IMR-90 (cell line): ENCODE results near the gene GAL3ST1. TPM values are rescaled to one million over a fixed set of nuclear protein-coding genes. Genes with fewer than 3 reads are reported as not detected.

Experiments used
- ATAC-seq: fragments of 200-7000 bp; cut with Tn5 transposase; 2 replicates; pipeline ENCODE4 v1.9.1; 2020; ENCODE audit warnings: low read depth, mild to moderate bottlenecking, moderate library complexity
- BruUV-seq: library from RNA; stranded (reverse); fragments of 400-500 nt; replicated peaks from 2 replicates; lab custom pipeline; 2021; lab: Mats Ljungman, UMichigan
- CTCF ChIA-PET: fragments of 300-600 bp; formaldehyde crosslinking; extraction: SDS; loops from one replicate; lab custom pipeline; 2021; ENCODE audit warnings: antibody characterized with exemption; lab: Yijun Ruan, JAX
- POLR2A ChIA-PET: fragments of 300-600 bp; sonication (Branson Sonifier 250); formaldehyde crosslinking; loops from one replicate; lab custom pipeline; 2022; ENCODE audit warnings: antibody characterized with exemption; ENCODE audit not compliant: unreplicated experiment; lab: Charles Lee
- DNase-seq: peaks from one replicate; pipeline ENCODE4 v3.0.0; 2013
- H2AFZ ChIP-seq: replicated peaks from 2 replicates; pipeline ENCODE3; 2013; ENCODE audit warnings: low read length, mild to moderate bottlenecking; ENCODE audit not compliant: poor library complexity
- H2AK5ac ChIP-seq: 2 replicates; pipeline ENCODE4 v1.6.1; 2013; ENCODE audit warnings: low read depth, low read length, inconsistent platforms
- H2AK9ac ChIP-seq: replicated peaks from 2 replicates; pipeline ENCODE3; 2013; ENCODE audit warnings: mild to moderate bottlenecking, low read depth, low read length, moderate library complexity; ENCODE audit not compliant: poor library complexity
- H2BK120ac ChIP-seq: 2 replicates; pipeline ENCODE4 v1.6.1; 2013; ENCODE audit warnings: low read depth, low read length, inconsistent platforms
- H2BK15ac ChIP-seq: 3 replicates; pipeline ENCODE4 v1.6.1; 2013; ENCODE audit warnings: low read depth, low read length, inconsistent platforms
- H2BK20ac ChIP-seq: 2 replicates; pipeline ENCODE4 v1.6.1; 2013; ENCODE audit warnings: low read depth, mild to moderate bottlenecking, inconsistent platforms, low read length, moderate library complexity
- H2BK5ac ChIP-seq: 2 replicates; pipeline ENCODE4 v1.6.1; 2013; ENCODE audit warnings: mild to moderate bottlenecking, low read depth, low read length, inconsistent platforms; ENCODE audit not compliant: poor library complexity, severe bottlenecking
- H3K14ac ChIP-seq: replicated peaks from 2 replicates; pipeline ENCODE4 v1.6.1; 2013; ENCODE audit warnings: low read depth, low read length, inconsistent platforms
- H3K18ac ChIP-seq: 2 replicates; pipeline ENCODE4 v1.6.1; 2013; ENCODE audit warnings: low read depth, low read length, control low read depth
- H3K23ac ChIP-seq: 2 replicates; pipeline ENCODE4 v1.6.1; 2013; ENCODE audit warnings: low read depth, low read length, inconsistent platforms
- H3K27ac ChIP-seq: 2 replicates; pipeline ENCODE4 v1.5.1; 2013; ENCODE audit warnings: mild to moderate bottlenecking, control low read depth, low read length; ENCODE audit not compliant: insufficient read depth
- H3K27me3 ChIP-seq: 2 replicates; pipeline ENCODE4 v1.6.1; 2013; ENCODE audit warnings: low read length; ENCODE audit not compliant: control insufficient read depth, insufficient read depth
- H3K36me3 ChIP-seq: 2 replicates; pipeline ENCODE4 v1.6.1; 2013; ENCODE audit warnings: low read length, mixed read lengths; ENCODE audit not compliant: control insufficient read depth, insufficient read depth
- H3K4ac ChIP-seq: 2 replicates; pipeline ENCODE4 v1.6.1; 2013; ENCODE audit warnings: low read depth, low read length, inconsistent platforms
- H3K4me1 ChIP-seq: 2 replicates; pipeline ENCODE4 v1.6.1; 2013; ENCODE audit warnings: low read length, mixed read lengths; ENCODE audit not compliant: control insufficient read depth, insufficient read depth
- H3K4me2 ChIP-seq: 2 replicates; pipeline ENCODE4 v1.6.1; 2013; ENCODE audit warnings: low read depth, mild to moderate bottlenecking, control low read depth, low read length, moderate library complexity
- H3K4me3 ChIP-seq: 2 replicates; pipeline ENCODE4 v1.5.1; 2013; ENCODE audit warnings: low read depth, mild to moderate bottlenecking, control low read depth, low read length, moderate library complexity; ENCODE audit not compliant: insufficient read depth
- H3K56ac ChIP-seq: 2 replicates; pipeline ENCODE4 v1.6.1; 2013; ENCODE audit warnings: low read length, inconsistent platforms; ENCODE audit not compliant: insufficient read depth; ENCODE audit errors: extremely low read depth
- H3K79me1 ChIP-seq, 2 experiments: 2 replicates each; pipeline ENCODE4 v1.6.1; 2013; ENCODE audit warnings: low read length in 2 of 2, inconsistent platforms in 1 of 2, low read depth in 1 of 2
- H3K9ac ChIP-seq: 2 replicates; pipeline ENCODE4 v1.6.1; 2013; ENCODE audit warnings: low read depth, low read length, control low read depth
- H3K9me1 ChIP-seq: 2 replicates; pipeline ENCODE4 v1.6.1; 2013; ENCODE audit warnings: low read length, inconsistent platforms; ENCODE audit not compliant: insufficient read depth
- H3K9me3 ChIP-seq: 2 replicates; pipeline ENCODE4 v1.6.1; 2013; ENCODE audit warnings: low read length; ENCODE audit not compliant: control insufficient read depth, insufficient read depth
- H4K20me1 ChIP-seq: 2 replicates; pipeline ENCODE4 v1.6.1; 2013; ENCODE audit warnings: low read length, inconsistent platforms; ENCODE audit not compliant: insufficient read depth
- H4K5ac ChIP-seq: 2 replicates; pipeline ENCODE4 v1.6.1; 2013; ENCODE audit warnings: mild to moderate bottlenecking, low read depth, low read length, control low read depth
- H4K8ac ChIP-seq, 2 experiments: 2 replicates each; pipeline ENCODE4 v1.6.1; 2013; ENCODE audit warnings: low read depth in 2 of 2, low read length in 2 of 2, control low read depth in 1 of 2, inconsistent platforms in 1 of 2
- H4K91ac ChIP-seq: 2 replicates; pipeline ENCODE4 v1.6.1; 2013; ENCODE audit warnings: low read depth, low read length, inconsistent platforms; ENCODE audit not compliant: insufficient read depth
- BHLHE40 ChIP-seq: fragments of 150-350 bp; IDR thresholded peaks from 2 replicates; pipeline ENCODE4 v1.6.1; 2016; ENCODE audit warnings: mild to moderate bottlenecking, low read depth, low read length
- RCOR1 ChIP-seq: IDR thresholded peaks from 2 replicates; pipeline ENCODE4 v1.6.1; 2012; ENCODE audit warnings: mild to moderate bottlenecking, low read length, improper control_type of control experiment; ENCODE audit not compliant: insufficient replicate concordance
- WGBS, 2 experiments: methylation state at CpG; one replicate each; pipeline versions ENCODE4 v1.1.5 to v1.1.7; 2013; ENCODE audit warnings: missing lambda C conversion rate in 2 of 2; ENCODE audit not compliant: insufficient read length in 1 of 2; ENCODE audit errors: extremely low coverage in 2 of 2; 5-methylcytosine and 5-hydroxymethylcytosine counted together
- dilution Hi-C: fragments of 300-500 bp; cut with HindIII; formaldehyde crosslinking; loops from one replicate; pipeline ENCODE4 v1.14.3; 2018; ENCODE audit warnings: low sequenced_read_pairs; ENCODE audit not compliant: unreplicated experiment
- in situ Hi-C: fragments of 300-500 bp; cut with MboI; formaldehyde crosslinking; loops from 3 replicates; pipeline ENCODE4 v1.14.3; 2019; ENCODE audit warnings: low sequenced_read_pairs, inconsistent platforms, mixed read lengths
- intact Hi-C: fragments of 100-400 bp; cut with micrococcal nuclease; formaldehyde crosslinking; loops from 2 replicates; pipeline ENCODE4 v1.10.0; 2022
- polyA plus RNA-seq, 3 experiments: library from polyadenylated mRNA; depleted of rRNA; stranded (reverse); fragments of >200 nt; gene quantifications; 2 replicates each; pipeline ENCODE4 v1.2.3, GENCODE V29; 2012; ENCODE audit warnings: low replicate concordance in 1 of 3
- total RNA-seq: library from RNA; depleted of rRNA; stranded (reverse); fragments of >200 nt; gene quantifications from 2 replicates; pipeline ENCODE4 v1.2.3, GENCODE V29; 2012

Gene GAL3ST1
- total and polyA plus RNA-seq, 2 of the 4 experiments (the other 2 are of a cell fraction): not detected

- Histone ChIP-seq H4K91ac (no peak overlapping the region), H3K56ac (no peak overlapping the region), H2AK5ac (peak overlapping the region; percentile 71; the same call in 1 of the 2 replicates), H3K14ac (no peak overlapping the region), H3K4me2 (no peak overlapping the region), H3K27ac (no peak overlapping the region), H3K23ac (no peak overlapping the region), H3K4me1 (peaks cover 14% of the 10 kb centered on the region), H2BK20ac (no peak overlapping the region), H3K4ac (0 out of 2 replicates have a peak overlapping the region, but pooled peaks have one; percentile 2), H3K9me3 (no peaks in the 10 kb centered on the region), H2BK15ac (no peak overlapping the region), H3K79me1 (no peaks in the 10 kb centered on the region; a peak in 1 of 4 replicates), H4K8ac (no peak overlapping the region; a peak in 1 of 4 replicates), H3K9me1 (peaks cover 14% of the 10 kb centered on the region), H2BK5ac (no peak overlapping the region), H3K18ac (no peak overlapping the region), H2AFZ (no peak overlapping the region), H2BK120ac (peak overlapping the region; percentile 6; the same call in 1 of the 2 replicates), H3K9ac (no peak overlapping the region), H3K36me3 (no peaks in the 10 kb centered on the region), H2AK9ac (peak overlapping the region; percentile 44), H4K20me1 (no peaks in the 10 kb centered on the region), H4K5ac (no peak overlapping the region), H3K4me3 (no peak overlapping the region), H3K27me3 (no peaks in the 10 kb centered on the region)
- BruUV-seq: no TSS peak
- DNase-seq: no peak
- no peak for ATAC-seq
- dilution Hi-C loops: no loop called here
- POLR2A ChIA-PET: interaction anchor here (0.5 kb wide), 1 partner anchor 70 kb away, joined by 3 read pairs; no protein-coding TSS in a partner anchor
- in situ Hi-C loops: no loop called here
- WGBS, 2 experiments: 82% methylated on average over 3 of the region's 7 CpGs; no CpG with 5 or more reads in 1 of the 2 experiments
- intact Hi-C loops: no loop called here
- TF ChIP-seq RCOR1 (no peak), BHLHE40 (no peak)
- CTCF ChIA-PET: interaction anchor here (0.9 to 1.0 kb wide), 2 partner anchors 9 to 27 kb away, joined by 3 read pairs; partner anchors contain the start of gene SLC35E4
Measured at GRCh38 chr22:30607939-30608338, 33.5 kb upstream of the GAL3ST1 start.
